Measurements from ENCODE around the gene PDZD4.

PDZD4 gene

GRCh38 chrX:153783378-153784013 is 46.8 kb downstream of the PDZD4 start:
- no peak for FAIRE-seq

- no peak for FAIRE-seq
Observed at GRCh38 chrX:153782871-153783270, 47.5 kb downstream of the PDZD4 start.

GRCh38 chrX:153782313-153782712 is 48.0 kb downstream of the PDZD4 start:
- no peak for FAIRE-seq

GRCh38 chrX:153781428-153782047 is 48.8 kb downstream of the PDZD4 start:
- no peak for FAIRE-seq

- no peak for FAIRE-seq
Observed at GRCh38 chrX:153780678-153781427, 49.5 kb downstream of the PDZD4 start, which contains the start of gene SRPK3. TSS of gene SRPK3 (plus strand) at chrX:153781041. CDS start at chrX:153781087, 46 bp downstream.

- FAIRE-seq: no peak
Observed at GRCh38 chrX:153779891-153780677, 50.3 kb downstream of the PDZD4 start.

- FAIRE-seq: no peak
Observed at GRCh38 chrX:153778684-153779101, 51.7 kb downstream of the PDZD4 start.

- no peak for FAIRE-seq
Observed at GRCh38 chrX:153778181-153778580, 52.2 kb downstream of the PDZD4 start.

- FAIRE-seq: no peak
Observed at GRCh38 chrX:153777261-153778090, 52.9 kb downstream of the PDZD4 start.

- FAIRE-seq: no peak
Observed at GRCh38 chrX:153776611-153777045, 53.7 kb downstream of the PDZD4 start.

GRCh38 chrX:153776120-153776599 is 54.2 kb downstream of the PDZD4 start:
- FAIRE-seq: no peak

- FAIRE-seq: no peak
Observed at GRCh38 chrX:153775293-153776119, 54.8 kb downstream of the PDZD4 start.

GRCh38 chrX:153774576-153775292 is 55.6 kb downstream of the PDZD4 start:
- no peak for FAIRE-seq

GRCh38 chrX:153773741-153774575 is 56.4 kb downstream of the PDZD4 start:
- FAIRE-seq: no peak

- FAIRE-seq: no peak
Observed at GRCh38 chrX:153773218-153773611, 57.1 kb downstream of the PDZD4 start.

GRCh38 chrX:153772316-153773217 is 57.8 kb downstream of the PDZD4 start:
- no peak for FAIRE-seq

- no peak for FAIRE-seq
Observed at GRCh38 chrX:153771415-153772315, 58.7 kb downstream of the PDZD4 start.
